ENCODE results near the gene TFPT.

DNA sequence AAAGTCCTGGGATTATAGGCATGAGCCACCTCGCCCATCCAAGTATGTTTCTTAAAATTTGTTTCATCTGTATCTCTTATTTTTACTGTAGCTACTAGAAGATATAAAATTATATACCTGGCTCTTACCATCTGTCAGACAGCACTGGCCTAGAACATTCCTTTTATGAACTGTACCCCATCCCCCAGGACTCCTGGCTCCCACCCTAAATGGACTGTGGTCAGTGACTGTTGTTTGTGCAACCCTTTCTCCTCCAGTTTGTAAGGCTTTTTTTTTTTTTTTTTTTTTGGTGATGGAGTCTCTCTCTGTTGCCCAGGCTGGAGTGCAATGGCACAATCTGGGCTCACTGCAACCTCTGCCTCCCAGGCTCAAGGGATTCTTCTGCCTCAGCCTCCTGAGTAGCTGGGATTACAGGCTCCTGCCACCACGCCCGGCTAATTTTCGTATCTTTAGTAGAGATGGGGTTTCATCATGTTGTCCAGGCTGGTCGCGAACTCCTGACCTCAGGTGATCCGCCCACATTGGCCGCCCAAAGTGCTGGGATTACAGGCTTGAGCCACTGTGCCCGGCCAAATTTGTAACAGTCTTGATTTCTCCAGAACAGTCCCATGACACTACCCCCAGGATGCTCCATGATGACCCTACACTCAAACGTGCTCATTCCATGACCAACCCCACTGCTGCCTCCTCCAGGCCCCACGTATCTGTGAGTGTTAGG lies 10.3 kb downstream of the TFPT start:
- TF ChIP-seq, protein P1, sequence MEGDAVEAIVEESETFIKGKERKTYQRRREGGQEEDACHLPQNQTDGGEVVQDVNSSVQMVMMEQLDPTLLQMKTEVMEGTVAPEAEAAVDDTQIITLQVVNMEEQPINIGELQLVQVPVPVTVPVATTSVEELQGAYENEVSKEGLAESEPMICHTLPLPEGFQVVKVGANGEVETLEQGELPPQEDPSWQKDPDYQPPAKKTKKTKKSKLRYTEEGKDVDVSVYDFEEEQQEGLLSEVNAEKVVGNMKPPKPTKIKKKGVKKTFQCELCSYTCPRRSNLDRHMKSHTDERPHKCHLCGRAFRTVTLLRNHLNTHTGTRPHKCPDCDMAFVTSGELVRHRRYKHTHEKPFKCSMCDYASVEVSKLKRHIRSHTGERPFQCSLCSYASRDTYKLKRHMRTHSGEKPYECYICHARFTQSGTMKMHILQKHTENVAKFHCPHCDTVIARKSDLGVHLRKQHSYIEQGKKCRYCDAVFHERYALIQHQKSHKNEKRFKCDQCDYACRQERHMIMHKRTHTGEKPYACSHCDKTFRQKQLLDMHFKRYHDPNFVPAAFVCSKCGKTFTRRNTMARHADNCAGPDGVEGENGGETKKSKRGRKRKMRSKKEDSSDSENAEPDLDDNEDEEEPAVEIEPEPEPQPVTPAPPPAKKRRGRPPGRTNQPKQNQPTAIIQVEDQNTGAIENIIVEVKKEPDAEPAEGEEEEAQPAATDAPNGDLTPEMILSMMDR (IDR thresholded peaks at IDR 0.05 in 4 of 5, conservative IDR thresholded peaks at IDR 0.05 in 1 of 5): no peak
- TF ChIP-seq POLR2A (IDR thresholded peaks at IDR 0.05): no peak

Measured in gastrocnemius medialis (tissue), 4 donors.